WTC11 (cell line): Measurements from ENCODE around the gene KCNJ13. TPM values are rescaled to one million over a fixed set of nuclear protein-coding genes. Genes with fewer than 3 reads are reported as not detected.

Experiments
- ATAC-seq: fragments of 200-7000 bp; cut with Tn5 transposase; 2 replicates; pipeline ENCODE4 v1.10.0; 2021; ENCODE audit warnings: mild to moderate bottlenecking, moderate library complexity
- CTCF ChIA-PET: fragments of 300-600 bp; sonication (Branson Sonifier 250); formaldehyde crosslinking; loops from one replicate; lab custom pipeline; 2021; ENCODE audit warnings: antibody characterized with exemption; lab: Charles Lee
- POLR2A ChIA-PET: fragments of 350-600 bp; sonication (Branson Sonifier 250); formaldehyde crosslinking; loops from one replicate; lab custom pipeline; 2021; ENCODE audit warnings: antibody characterized with exemption; lab: Charles Lee
- DNase-seq: peaks from one replicate; pipeline ENCODE4 v3.0.0; 2021; ENCODE audit warnings: low spot score
- H3K27ac Mint-ChIP-seq: 2 replicates; pipeline ENCODE4 v1.8.0; 2021; ENCODE audit warnings: mixed read lengths
- H3K27me3 Mint-ChIP-seq: 2 replicates; pipeline ENCODE4 v1.8.0; 2021; ENCODE audit warnings: low read depth, mild to moderate bottlenecking, moderate library complexity, mixed read lengths
- H3K36me3 Mint-ChIP-seq: 2 replicates; pipeline ENCODE4 v1.8.0; 2021; ENCODE audit warnings: mixed read lengths
- H3K4me1 Mint-ChIP-seq: 2 replicates; pipeline ENCODE4 v1.8.0; 2022; ENCODE audit warnings: mixed read lengths
- H3K4me3 Mint-ChIP-seq: 2 replicates; pipeline ENCODE4 v1.8.0; 2021; ENCODE audit warnings: mild to moderate bottlenecking, moderate library complexity, mixed read lengths
- H3K9me3 Mint-ChIP-seq: 2 replicates; pipeline ENCODE4 v1.8.0; 2021; ENCODE audit warnings: mixed read lengths
- ATF1 ChIP-seq: sonication (generic); formaldehyde crosslinking; IDR thresholded peaks from 2 replicates; pipeline ENCODE4 v1.8.1; 2023; ENCODE audit warnings: mild to moderate bottlenecking, moderate library complexity, missing genetic modification reagents
- FOXP1 ChIP-seq: sonication (generic); formaldehyde crosslinking; IDR thresholded peaks from 2 replicates; pipeline ENCODE4 v1.8.0; 2022; ENCODE audit warnings: missing genetic modification reagents, mild to moderate bottlenecking, moderate library complexity, borderline replicate concordance
- GRHL2 ChIP-seq: fragments of 250-450 bp; sonication (Bioruptor Pico); IDR thresholded peaks from 2 replicates; pipeline ENCODE4 v1.8.0; 2022; ENCODE audit warnings: mild to moderate bottlenecking, moderate library complexity; ENCODE audit not compliant: insufficient replicate concordance, severe bottlenecking
- NR2C2 ChIP-seq: sonication (generic); formaldehyde crosslinking; IDR thresholded peaks from 2 replicates; pipeline ENCODE4 v1.8.0; 2022; ENCODE audit warnings: mild to moderate bottlenecking, missing genetic modification reagents
- NR3C1 ChIP-seq: sonication (generic); formaldehyde crosslinking; conservative IDR thresholded peaks from 2 replicates; pipeline ENCODE4 v1.8.1; 2023; ENCODE audit warnings: low read depth, mild to moderate bottlenecking, missing genetic modification reagents
- OVOL2 ChIP-seq: fragments of 250-450 bp; sonication (Bioruptor Pico); IDR thresholded peaks from 2 replicates; pipeline ENCODE4 v1.9.0; 2021; ENCODE audit warnings: mild to moderate bottlenecking, borderline replicate concordance
- PRRX2 ChIP-seq: fragments of 250-450 bp; sonication (Bioruptor Pico); IDR thresholded peaks from 2 replicates; pipeline ENCODE4 v1.8.0; 2021; ENCODE audit warnings: mild to moderate bottlenecking
- SOX15 ChIP-seq: fragments of 250-450 bp; sonication (Bioruptor Pico); IDR thresholded peaks from 2 replicates; pipeline ENCODE4 v1.9.0; 2021; ENCODE audit warnings: mild to moderate bottlenecking
- TCF7 ChIP-seq: sonication (generic); formaldehyde crosslinking; IDR thresholded peaks from 2 replicates; pipeline ENCODE4 v1.8.0; 2022; ENCODE audit warnings: mild to moderate bottlenecking, low read depth, missing genetic modification reagents, moderate library complexity
- ZNF219 ChIP-seq: sonication (generic); formaldehyde crosslinking; IDR thresholded peaks from 2 replicates; pipeline ENCODE4 v1.8.0; 2023; ENCODE audit warnings: missing genetic modification reagents, mild to moderate bottlenecking, borderline replicate concordance
- ZNF671 ChIP-seq: fragments of 250-450 bp; sonication (Bioruptor Pico); IDR thresholded peaks from 2 replicates; pipeline ENCODE4 v1.8.0; 2021; ENCODE audit warnings: mild to moderate bottlenecking
- total RNA-seq: library from RNA; stranded (reverse); gene quantifications from 3 replicates; pipeline ENCODE4 v1.2.3, GENCODE V29; 2021
- TF ChIP-seq, protein P1 (sequence below): sonication (generic); formaldehyde crosslinking; IDR thresholded peaks from 2 replicates; pipeline ENCODE4 v1.8.0; 2022; ENCODE audit warnings: missing genetic modification reagents
- TF ChIP-seq, protein P2 (sequence below): fragments of 250-450 bp; sonication (Bioruptor Pico); conservative IDR thresholded peaks from 2 replicates; pipeline ENCODE4 v1.9.0; 2021; ENCODE audit warnings: mild to moderate bottlenecking
- TF ChIP-seq, protein P3 (sequence below): fragments of 250-450 bp; sonication (Bioruptor Pico); IDR thresholded peaks from 2 replicates; pipeline ENCODE4 v1.9.0; 2021; ENCODE audit warnings: mild to moderate bottlenecking, borderline replicate concordance
- TF ChIP-seq, protein P4 (sequence below): sonication (generic); formaldehyde crosslinking; IDR thresholded peaks from 2 replicates; pipeline ENCODE4 v1.8.0; 2022; ENCODE audit warnings: mild to moderate bottlenecking, missing genetic modification reagents
- TF ChIP-seq, protein P5 (sequence below): sonication (generic); formaldehyde crosslinking; IDR thresholded peaks from 2 replicates; pipeline ENCODE4 v1.8.0; 2022; ENCODE audit warnings: mild to moderate bottlenecking, missing genetic modification reagents
- TF ChIP-seq, protein P6 (sequence below): sonication (generic); formaldehyde crosslinking; IDR thresholded peaks from 2 replicates; pipeline ENCODE4 v1.8.1; 2022; ENCODE audit warnings: low read depth, missing genetic modification reagents, borderline replicate concordance

KCNJ13 gene
- total RNA-seq, 1 experiment from 2014 or later: not detected

DNA sequence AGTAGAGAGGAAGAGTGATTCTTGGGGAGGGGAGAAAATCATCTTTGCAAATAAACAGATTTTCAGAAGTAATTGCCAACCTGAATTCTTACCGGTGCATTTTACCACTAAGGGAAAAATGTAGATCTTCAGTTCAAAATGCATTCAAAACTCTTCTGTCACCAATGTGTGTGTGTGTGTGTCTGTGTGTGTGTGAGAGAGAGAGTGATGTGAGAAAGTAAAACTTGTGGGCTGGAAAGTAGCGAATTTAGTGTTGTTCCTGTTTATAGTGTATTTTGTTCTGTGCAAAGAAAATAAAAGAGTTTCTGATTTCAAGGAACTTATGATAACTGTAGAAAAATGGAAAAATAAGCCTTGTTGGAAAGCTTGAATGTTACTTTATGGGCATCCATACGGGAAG lies 27.0 kb downstream of the KCNJ13 start (continued):
- TF ChIP-seq, protein P1, sequence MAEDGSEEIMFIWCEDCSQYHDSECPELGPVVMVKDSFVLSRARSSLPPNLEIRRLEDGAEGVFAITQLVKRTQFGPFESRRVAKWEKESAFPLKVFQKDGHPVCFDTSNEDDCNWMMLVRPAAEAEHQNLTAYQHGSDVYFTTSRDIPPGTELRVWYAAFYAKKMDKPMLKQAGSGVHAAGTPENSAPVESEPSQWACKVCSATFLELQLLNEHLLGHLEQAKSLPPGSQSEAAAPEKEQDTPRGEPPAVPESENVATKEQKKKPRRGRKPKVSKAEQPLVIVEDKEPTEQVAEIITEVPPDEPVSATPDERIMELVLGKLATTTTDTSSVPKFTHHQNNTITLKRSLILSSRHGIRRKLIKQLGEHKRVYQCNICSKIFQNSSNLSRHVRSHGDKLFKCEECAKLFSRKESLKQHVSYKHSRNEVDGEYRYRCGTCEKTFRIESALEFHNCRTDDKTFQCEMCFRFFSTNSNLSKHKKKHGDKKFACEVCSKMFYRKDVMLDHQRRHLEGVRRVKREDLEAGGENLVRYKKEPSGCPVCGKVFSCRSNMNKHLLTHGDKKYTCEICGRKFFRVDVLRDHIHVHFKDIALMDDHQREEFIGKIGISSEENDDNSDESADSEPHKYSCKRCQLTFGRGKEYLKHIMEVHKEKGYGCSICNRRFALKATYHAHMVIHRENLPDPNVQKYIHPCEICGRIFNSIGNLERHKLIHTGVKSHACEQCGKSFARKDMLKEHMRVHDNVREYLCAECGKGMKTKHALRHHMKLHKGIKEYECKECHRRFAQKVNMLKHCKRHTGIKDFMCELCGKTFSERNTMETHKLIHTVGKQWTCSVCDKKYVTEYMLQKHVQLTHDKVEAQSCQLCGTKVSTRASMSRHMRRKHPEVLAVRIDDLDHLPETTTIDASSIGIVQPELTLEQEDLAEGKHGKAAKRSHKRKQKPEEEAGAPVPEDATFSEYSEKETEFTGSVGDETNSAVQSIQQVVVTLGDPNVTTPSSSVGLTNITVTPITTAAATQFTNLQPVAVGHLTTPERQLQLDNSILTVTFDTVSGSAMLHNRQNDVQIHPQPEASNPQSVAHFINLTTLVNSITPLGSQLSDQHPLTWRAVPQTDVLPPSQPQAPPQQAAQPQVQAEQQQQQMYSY (CRISPR knock-in tag): no peak
- TF ChIP-seq PRRX2 (no peak), FOXP1 (CRISPR knock-in tag) (no peak), ZNF219 (no peak), NR2C2 (CRISPR knock-in tag) (no peak), TCF7 (no peak), NR3C1 (CRISPR knock-in tag) (no peak), ATF1 (CRISPR knock-in tag) (no peak)
- TF ChIP-seq, protein P2, sequence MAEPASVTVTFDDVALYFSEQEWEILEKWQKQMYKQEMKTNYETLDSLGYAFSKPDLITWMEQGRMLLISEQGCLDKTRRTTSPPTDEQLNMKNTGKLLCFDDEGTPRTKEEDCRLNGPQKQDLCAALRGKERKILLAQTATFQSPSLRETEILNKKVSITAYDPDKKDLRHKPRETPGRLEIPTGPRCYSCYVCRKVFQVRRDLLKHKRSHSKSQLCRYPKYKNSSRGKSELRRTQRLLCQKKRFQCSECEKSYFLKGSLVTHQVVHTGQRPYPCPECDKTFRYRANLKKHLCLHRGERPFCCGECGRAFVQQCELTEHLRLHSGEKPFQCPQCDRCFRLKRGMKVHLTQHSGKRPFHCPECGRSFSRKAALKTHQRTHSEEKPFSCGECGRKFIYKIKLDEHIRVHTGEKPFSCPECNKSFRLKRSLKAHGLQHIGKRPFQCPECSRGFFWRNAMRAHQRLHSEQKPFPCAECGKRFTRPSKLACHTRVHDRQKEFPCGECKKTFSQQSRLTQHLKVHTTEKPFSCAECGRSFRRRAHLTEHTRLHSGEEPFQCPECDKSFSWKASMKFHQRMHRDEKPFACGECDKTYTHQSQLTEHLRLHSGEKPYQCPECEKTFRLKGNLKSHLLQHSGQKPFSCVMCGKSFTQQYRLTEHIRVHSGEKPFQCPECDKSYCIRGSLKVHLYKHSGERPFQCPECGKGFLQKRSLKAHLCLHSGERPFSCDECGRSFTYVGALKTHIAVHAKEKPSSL: no peak
- TF ChIP-seq, protein P3, sequence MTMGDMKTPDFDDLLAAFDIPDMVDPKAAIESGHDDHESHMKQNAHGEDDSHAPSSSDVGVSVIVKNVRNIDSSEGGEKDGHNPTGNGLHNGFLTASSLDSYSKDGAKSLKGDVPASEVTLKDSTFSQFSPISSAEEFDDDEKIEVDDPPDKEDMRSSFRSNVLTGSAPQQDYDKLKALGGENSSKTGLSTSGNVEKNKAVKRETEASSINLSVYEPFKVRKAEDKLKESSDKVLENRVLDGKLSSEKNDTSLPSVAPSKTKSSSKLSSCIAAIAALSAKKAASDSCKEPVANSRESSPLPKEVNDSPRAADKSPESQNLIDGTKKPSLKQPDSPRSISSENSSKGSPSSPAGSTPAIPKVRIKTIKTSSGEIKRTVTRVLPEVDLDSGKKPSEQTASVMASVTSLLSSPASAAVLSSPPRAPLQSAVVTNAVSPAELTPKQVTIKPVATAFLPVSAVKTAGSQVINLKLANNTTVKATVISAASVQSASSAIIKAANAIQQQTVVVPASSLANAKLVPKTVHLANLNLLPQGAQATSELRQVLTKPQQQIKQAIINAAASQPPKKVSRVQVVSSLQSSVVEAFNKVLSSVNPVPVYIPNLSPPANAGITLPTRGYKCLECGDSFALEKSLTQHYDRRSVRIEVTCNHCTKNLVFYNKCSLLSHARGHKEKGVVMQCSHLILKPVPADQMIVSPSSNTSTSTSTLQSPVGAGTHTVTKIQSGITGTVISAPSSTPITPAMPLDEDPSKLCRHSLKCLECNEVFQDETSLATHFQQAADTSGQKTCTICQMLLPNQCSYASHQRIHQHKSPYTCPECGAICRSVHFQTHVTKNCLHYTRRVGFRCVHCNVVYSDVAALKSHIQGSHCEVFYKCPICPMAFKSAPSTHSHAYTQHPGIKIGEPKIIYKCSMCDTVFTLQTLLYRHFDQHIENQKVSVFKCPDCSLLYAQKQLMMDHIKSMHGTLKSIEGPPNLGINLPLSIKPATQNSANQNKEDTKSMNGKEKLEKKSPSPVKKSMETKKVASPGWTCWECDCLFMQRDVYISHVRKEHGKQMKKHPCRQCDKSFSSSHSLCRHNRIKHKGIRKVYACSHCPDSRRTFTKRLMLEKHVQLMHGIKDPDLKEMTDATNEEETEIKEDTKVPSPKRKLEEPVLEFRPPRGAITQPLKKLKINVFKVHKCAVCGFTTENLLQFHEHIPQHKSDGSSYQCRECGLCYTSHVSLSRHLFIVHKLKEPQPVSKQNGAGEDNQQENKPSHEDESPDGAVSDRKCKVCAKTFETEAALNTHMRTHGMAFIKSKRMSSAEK: no peak

DNA sequence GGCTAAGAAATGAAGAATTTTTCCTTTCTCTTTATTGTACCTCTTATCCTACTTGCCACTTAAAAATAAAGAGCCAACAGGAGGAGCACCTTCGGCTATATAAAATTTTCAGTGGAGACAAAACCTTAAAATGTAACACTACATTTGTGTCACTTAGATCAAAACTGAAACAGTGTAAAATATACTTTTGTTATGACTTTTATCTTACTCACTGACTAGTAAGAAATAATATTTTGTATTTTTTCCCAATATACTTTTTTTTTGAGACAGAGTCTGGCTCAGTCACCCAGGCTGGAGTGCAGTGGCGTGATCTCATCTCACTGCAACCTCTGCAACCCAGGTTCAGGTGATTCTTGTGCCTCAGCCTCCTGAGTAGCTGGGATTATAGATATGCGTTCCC lies 28.3 kb downstream of the KCNJ13 start:
- ATAC-seq: no peak
- Mint-ChIP-seq H3K9me3 (no peaks in the 10 kb centered on the region), H3K4me3 (no peak overlapping the region), H3K4me1 (no peaks in the 10 kb centered on the region)
- ChIA-PET POLR2A (no interaction called here), CTCF (no interaction called here)
- TF ChIP-seq OVOL2 (CRISPR knock-in tag): no peak
- TF ChIP-seq, protein P2: no peak
- no peak for TF ChIP-seq SOX15 (CRISPR knock-in tag)
- TF ChIP-seq, protein P4, sequence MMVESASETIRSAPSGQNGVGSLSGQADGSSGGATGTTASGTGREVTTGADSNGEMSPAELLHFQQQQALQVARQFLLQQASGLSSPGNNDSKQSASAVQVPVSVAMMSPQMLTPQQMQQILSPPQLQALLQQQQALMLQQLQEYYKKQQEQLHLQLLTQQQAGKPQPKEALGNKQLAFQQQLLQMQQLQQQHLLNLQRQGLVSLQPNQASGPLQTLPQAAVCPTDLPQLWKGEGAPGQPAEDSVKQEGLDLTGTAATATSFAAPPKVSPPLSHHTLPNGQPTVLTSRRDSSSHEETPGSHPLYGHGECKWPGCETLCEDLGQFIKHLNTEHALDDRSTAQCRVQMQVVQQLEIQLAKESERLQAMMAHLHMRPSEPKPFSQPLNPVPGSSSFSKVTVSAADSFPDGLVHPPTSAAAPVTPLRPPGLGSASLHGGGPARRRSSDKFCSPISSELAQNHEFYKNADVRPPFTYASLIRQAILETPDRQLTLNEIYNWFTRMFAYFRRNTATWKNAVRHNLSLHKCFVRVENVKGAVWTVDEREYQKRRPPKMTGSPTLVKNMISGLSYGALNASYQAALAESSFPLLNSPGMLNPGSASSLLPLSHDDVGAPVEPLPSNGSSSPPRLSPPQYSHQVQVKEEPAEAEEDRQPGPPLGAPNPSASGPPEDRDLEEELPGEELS (CRISPR knock-in tag): no peak
- no peak for TF ChIP-seq GRHL2
- no peak for TF ChIP-seq ZNF671 (CRISPR knock-in tag)
- TF ChIP-seq, protein P5, sequence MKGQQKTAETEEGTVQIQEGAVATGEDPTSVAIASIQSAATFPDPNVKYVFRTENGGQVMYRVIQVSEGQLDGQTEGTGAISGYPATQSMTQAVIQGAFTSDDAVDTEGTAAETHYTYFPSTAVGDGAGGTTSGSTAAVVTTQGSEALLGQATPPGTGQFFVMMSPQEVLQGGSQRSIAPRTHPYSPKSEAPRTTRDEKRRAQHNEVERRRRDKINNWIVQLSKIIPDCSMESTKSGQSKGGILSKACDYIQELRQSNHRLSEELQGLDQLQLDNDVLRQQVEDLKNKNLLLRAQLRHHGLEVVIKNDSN: no peak
- TF ChIP-seq, protein P6, sequence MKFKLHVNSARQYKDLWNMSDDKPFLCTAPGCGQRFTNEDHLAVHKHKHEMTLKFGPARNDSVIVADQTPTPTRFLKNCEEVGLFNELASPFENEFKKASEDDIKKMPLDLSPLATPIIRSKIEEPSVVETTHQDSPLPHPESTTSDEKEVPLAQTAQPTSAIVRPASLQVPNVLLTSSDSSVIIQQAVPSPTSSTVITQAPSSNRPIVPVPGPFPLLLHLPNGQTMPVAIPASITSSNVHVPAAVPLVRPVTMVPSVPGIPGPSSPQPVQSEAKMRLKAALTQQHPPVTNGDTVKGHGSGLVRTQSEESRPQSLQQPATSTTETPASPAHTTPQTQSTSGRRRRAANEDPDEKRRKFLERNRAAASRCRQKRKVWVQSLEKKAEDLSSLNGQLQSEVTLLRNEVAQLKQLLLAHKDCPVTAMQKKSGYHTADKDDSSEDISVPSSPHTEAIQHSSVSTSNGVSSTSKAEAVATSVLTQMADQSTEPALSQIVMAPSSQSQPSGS (CRISPR knock-in tag): no peak
- TF ChIP-seq, all 79 proteins: peak for 0
- peaks cover 28% of the 10 kb centered on the region for H3K36me3 Mint-ChIP-seq
- no peak overlapping the region for H3K27ac Mint-ChIP-seq
- no peak for DNase-seq
- H3K27me3 Mint-ChIP-seq: no peaks in the 10 kb centered on the region
